GM23338 (cell line): Measurements from ENCODE around the gene SLC43A3. TPM values are rescaled to one million over a fixed set of nuclear protein-coding genes. Genes with fewer than 3 reads are reported as not detected.

Experiments
- ATAC-seq: fragments of 200-7000 bp; cut with Tn5 transposase; 3 replicates; pipeline ENCODE4 v1.9.1; 2020
- DNase-seq: peaks from one replicate; pipeline ENCODE4 v3.0.0-alpha.2; 2015; ENCODE audit warnings: low spot score
- H2AFZ ChIP-seq: fragments of 200-600 bp; sonication (generic); 2 replicates; pipeline ENCODE4 v1.8.0; 2016; ENCODE audit warnings: antibody characterized with exemption, mild to moderate bottlenecking, moderate library complexity
- H3F3A ChIP-seq: fragments of 200-600 bp; sonication (generic); replicated peaks from 2 replicates; pipeline ENCODE4 v1.8.0; 2017; ENCODE audit warnings: antibody characterized with exemption, mixed run types, low read depth
- H3K27ac ChIP-seq: fragments of 200-600 bp; sonication (generic); 2 replicates; pipeline ENCODE4 v1.6.1; 2016; ENCODE audit warnings: low read depth
- H3K27me3 ChIP-seq: fragments of 200-600 bp; sonication (generic); 2 replicates; pipeline ENCODE4 v1.8.0; 2016; ENCODE audit warnings: mild to moderate bottlenecking, mixed run types, moderate library complexity; ENCODE audit not compliant: insufficient read depth
- H3K36me3 ChIP-seq: fragments of 200-600 bp; sonication (generic); 2 replicates; pipeline ENCODE4 v1.8.0; 2016; ENCODE audit warnings: mild to moderate bottlenecking; ENCODE audit not compliant: insufficient read depth
- H3K4me1 ChIP-seq: fragments of 200-600 bp; sonication (generic); 2 replicates; pipeline ENCODE4 v1.8.0; 2016; ENCODE audit warnings: mild to moderate bottlenecking, moderate library complexity; ENCODE audit not compliant: insufficient read depth
- H3K4me2 ChIP-seq: fragments of 200-600 bp; sonication (generic); 2 replicates; pipeline ENCODE4 v1.7.1; 2017; ENCODE audit warnings: mixed run types
- H3K4me3 ChIP-seq: fragments of 200-600 bp; sonication (generic); 2 replicates; pipeline ENCODE4 v1.6.1; 2016; ENCODE audit warnings: mixed run types
- H3K79me2 ChIP-seq: fragments of 200-600 bp; sonication (generic); replicated peaks from 2 replicates; pipeline ENCODE4 v1.8.0; 2017; ENCODE audit warnings: mild to moderate bottlenecking; ENCODE audit not compliant: insufficient read depth
- H3K9me2 ChIP-seq: fragments of 200-600 bp; sonication (generic); 2 replicates; pipeline ENCODE4 v1.8.0; 2017; ENCODE audit not compliant: insufficient read depth
- H4K20me1 ChIP-seq: fragments of 200-600 bp; sonication (generic); replicated peaks from 2 replicates; pipeline ENCODE4 v1.8.0; 2017; ENCODE audit warnings: mild to moderate bottlenecking; ENCODE audit not compliant: insufficient read depth
- H3K27ac Mint-ChIP-seq: 2 replicates; pipeline ENCODE4 v1.8.0; 2020; ENCODE audit warnings: inconsistent platforms, mild to moderate bottlenecking, moderate library complexity, mixed read lengths
- H3K27me3 Mint-ChIP-seq: 3 replicates; pipeline ENCODE4 v1.8.0; 2022; ENCODE audit warnings: low read depth, mild to moderate bottlenecking, moderate library complexity, mixed read lengths, inconsistent platforms; ENCODE audit not compliant: insufficient read depth, poor library complexity
- H3K36me3 Mint-ChIP-seq: 3 replicates; pipeline ENCODE4 v1.8.0; 2021; ENCODE audit warnings: low read depth, mild to moderate bottlenecking, inconsistent platforms, moderate library complexity, mixed read lengths
- H3K4me1 Mint-ChIP-seq: 3 replicates; pipeline ENCODE4 v1.8.0; 2020; ENCODE audit warnings: mild to moderate bottlenecking, inconsistent platforms, mixed read lengths
- H3K4me3 Mint-ChIP-seq: 3 replicates; pipeline ENCODE4 v1.8.0; 2021; ENCODE audit warnings: moderate library complexity, mild to moderate bottlenecking, inconsistent platforms, mixed read lengths
- H3K9me3 Mint-ChIP-seq: 3 replicates; pipeline ENCODE4 v1.8.0; 2020; ENCODE audit warnings: moderate library complexity, mild to moderate bottlenecking, inconsistent platforms, mixed read lengths
- EZH2 ChIP-seq: fragments of 200-600 bp; sonication (generic); IDR thresholded peaks from one replicate; pipeline ENCODE4 v1.8.0; 2017; ENCODE audit warnings: antibody characterized with exemption, mild to moderate bottlenecking, low read depth; ENCODE audit not compliant: unreplicated experiment
- EZH2phosphoT487 ChIP-seq: fragments of 200-600 bp; sonication (generic); IDR thresholded peaks from one replicate; pipeline ENCODE4 v1.8.1; 2018; ENCODE audit warnings: antibody characterized with exemption; ENCODE audit not compliant: unreplicated experiment
- NANOG ChIP-seq: IDR thresholded peaks from 2 replicates; pipeline ENCODE4 v1.6.1; 2016; ENCODE audit warnings: antibody characterized with exemption, borderline replicate concordance
- POLR2AphosphoS5 ChIP-seq: IDR thresholded peaks from 2 replicates; pipeline ENCODE4 v1.6.1; 2016; ENCODE audit warnings: antibody characterized with exemption, low read depth
- ZNF114 ChIP-seq: fragments of 250-450 bp; sonication (Bioruptor Pico); IDR thresholded peaks from 2 replicates; pipeline ENCODE4 v1.5.0; 2020; ENCODE audit warnings: mild to moderate bottlenecking, moderate library complexity
- ZNF331 ChIP-seq: fragments of 250-450 bp; sonication (Bioruptor Pico); IDR thresholded peaks from 2 replicates; pipeline ENCODE4 v1.5.0; 2020; ENCODE audit warnings: low read depth, mild to moderate bottlenecking, moderate library complexity
- polyA plus RNA-seq: library from polyadenylated mRNA; unstranded; fragments of >200 nt; fragmentation: Nextera tagmentation; extraction: Ambion mirVana; gene quantifications from 2 replicates; pipeline ENCODE4 v1.2.1, GENCODE V29; 2016
- total RNA-seq: library from RNA; depleted of rRNA; stranded (reverse); fragments of >200 nt; shearing (Covaris generic); gene quantifications from 2 replicates; pipeline ENCODE4 v1.2.3, GENCODE V29; 2014
- TF ChIP-seq, protein P1 (sequence below), 2 experiments: fragments of 200-600 bp in 1 of 2; sonication (generic) in 1 of 2; conservative IDR thresholded peaks; 2 replicates each; pipeline versions ENCODE4 v1.5.1 to v1.6.1; 2016 to 2017; ENCODE audit warnings: antibody characterized with exemption in 2 of 2, low read depth in 2 of 2, mild to moderate bottlenecking in 2 of 2, moderate library complexity in 1 of 2
- TF ChIP-seq, protein P2 (sequence below): IDR thresholded peaks from one replicate; pipeline ENCODE4 v1.6.1; 2018; ENCODE audit warnings: antibody characterized with exemption; ENCODE audit not compliant: unreplicated experiment
- TF ChIP-seq, protein P3 (sequence below): fragments of 250-450 bp; sonication (Bioruptor Pico); IDR thresholded peaks from 2 replicates; pipeline ENCODE4 v1.5.0; 2020; ENCODE audit warnings: mild to moderate bottlenecking, moderate library complexity

The SLC43A3 gene
- total and polyA plus RNA-seq, 2 experiments from 2014 or later, result 14.3 to 24.8 TPM

DNA sequence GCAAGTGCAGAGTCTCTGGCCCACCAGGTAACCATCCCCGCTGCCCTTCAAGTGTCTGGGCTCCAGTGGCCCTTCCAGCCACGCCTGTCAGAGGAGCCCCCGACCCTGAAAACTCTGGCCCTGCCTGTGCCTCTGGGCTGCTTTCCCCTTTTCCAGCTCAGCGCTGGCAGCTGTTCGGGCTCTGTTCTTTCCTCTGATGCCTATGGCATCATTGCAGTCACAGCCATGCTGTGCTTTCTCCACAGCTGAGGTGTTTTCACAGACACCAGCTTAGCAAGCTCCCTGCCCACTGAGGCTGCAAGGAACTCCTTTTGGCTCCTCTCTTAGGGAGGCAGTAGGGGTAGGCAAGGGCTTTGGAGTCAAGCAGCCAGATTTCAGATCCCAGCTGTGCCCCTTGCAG lies 67.5 kb downstream of the SLC43A3 start:
- no peaks in the 10 kb centered on the region for H3F3A ChIP-seq
- DNase-seq, result no peak
- no peak overlapping the region for H3K4me2 ChIP-seq
- TF ChIP-seq NANOG (no peak), ZNF114 (no peak), ZNF331 (CRISPR knock-in tag) (no peak), EZH2 (no peak), POLR2AphosphoS5 (no peak), EZH2phosphoT487 (no peak)
- TF ChIP-seq, protein P1, sequence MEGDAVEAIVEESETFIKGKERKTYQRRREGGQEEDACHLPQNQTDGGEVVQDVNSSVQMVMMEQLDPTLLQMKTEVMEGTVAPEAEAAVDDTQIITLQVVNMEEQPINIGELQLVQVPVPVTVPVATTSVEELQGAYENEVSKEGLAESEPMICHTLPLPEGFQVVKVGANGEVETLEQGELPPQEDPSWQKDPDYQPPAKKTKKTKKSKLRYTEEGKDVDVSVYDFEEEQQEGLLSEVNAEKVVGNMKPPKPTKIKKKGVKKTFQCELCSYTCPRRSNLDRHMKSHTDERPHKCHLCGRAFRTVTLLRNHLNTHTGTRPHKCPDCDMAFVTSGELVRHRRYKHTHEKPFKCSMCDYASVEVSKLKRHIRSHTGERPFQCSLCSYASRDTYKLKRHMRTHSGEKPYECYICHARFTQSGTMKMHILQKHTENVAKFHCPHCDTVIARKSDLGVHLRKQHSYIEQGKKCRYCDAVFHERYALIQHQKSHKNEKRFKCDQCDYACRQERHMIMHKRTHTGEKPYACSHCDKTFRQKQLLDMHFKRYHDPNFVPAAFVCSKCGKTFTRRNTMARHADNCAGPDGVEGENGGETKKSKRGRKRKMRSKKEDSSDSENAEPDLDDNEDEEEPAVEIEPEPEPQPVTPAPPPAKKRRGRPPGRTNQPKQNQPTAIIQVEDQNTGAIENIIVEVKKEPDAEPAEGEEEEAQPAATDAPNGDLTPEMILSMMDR (conservative IDR thresholded peaks at IDR 0.05; ENCODE audit: low read depth in 2 of 2), result no peak
- TF ChIP-seq, protein P2, sequence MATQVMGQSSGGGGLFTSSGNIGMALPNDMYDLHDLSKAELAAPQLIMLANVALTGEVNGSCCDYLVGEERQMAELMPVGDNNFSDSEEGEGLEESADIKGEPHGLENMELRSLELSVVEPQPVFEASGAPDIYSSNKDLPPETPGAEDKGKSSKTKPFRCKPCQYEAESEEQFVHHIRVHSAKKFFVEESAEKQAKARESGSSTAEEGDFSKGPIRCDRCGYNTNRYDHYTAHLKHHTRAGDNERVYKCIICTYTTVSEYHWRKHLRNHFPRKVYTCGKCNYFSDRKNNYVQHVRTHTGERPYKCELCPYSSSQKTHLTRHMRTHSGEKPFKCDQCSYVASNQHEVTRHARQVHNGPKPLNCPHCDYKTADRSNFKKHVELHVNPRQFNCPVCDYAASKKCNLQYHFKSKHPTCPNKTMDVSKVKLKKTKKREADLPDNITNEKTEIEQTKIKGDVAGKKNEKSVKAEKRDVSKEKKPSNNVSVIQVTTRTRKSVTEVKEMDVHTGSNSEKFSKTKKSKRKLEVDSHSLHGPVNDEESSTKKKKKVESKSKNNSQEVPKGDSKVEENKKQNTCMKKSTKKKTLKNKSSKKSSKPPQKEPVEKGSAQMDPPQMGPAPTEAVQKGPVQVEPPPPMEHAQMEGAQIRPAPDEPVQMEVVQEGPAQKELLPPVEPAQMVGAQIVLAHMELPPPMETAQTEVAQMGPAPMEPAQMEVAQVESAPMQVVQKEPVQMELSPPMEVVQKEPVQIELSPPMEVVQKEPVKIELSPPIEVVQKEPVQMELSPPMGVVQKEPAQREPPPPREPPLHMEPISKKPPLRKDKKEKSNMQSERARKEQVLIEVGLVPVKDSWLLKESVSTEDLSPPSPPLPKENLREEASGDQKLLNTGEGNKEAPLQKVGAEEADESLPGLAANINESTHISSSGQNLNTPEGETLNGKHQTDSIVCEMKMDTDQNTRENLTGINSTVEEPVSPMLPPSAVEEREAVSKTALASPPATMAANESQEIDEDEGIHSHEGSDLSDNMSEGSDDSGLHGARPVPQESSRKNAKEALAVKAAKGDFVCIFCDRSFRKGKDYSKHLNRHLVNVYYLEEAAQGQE, result no peak
- TF ChIP-seq, protein P3, sequence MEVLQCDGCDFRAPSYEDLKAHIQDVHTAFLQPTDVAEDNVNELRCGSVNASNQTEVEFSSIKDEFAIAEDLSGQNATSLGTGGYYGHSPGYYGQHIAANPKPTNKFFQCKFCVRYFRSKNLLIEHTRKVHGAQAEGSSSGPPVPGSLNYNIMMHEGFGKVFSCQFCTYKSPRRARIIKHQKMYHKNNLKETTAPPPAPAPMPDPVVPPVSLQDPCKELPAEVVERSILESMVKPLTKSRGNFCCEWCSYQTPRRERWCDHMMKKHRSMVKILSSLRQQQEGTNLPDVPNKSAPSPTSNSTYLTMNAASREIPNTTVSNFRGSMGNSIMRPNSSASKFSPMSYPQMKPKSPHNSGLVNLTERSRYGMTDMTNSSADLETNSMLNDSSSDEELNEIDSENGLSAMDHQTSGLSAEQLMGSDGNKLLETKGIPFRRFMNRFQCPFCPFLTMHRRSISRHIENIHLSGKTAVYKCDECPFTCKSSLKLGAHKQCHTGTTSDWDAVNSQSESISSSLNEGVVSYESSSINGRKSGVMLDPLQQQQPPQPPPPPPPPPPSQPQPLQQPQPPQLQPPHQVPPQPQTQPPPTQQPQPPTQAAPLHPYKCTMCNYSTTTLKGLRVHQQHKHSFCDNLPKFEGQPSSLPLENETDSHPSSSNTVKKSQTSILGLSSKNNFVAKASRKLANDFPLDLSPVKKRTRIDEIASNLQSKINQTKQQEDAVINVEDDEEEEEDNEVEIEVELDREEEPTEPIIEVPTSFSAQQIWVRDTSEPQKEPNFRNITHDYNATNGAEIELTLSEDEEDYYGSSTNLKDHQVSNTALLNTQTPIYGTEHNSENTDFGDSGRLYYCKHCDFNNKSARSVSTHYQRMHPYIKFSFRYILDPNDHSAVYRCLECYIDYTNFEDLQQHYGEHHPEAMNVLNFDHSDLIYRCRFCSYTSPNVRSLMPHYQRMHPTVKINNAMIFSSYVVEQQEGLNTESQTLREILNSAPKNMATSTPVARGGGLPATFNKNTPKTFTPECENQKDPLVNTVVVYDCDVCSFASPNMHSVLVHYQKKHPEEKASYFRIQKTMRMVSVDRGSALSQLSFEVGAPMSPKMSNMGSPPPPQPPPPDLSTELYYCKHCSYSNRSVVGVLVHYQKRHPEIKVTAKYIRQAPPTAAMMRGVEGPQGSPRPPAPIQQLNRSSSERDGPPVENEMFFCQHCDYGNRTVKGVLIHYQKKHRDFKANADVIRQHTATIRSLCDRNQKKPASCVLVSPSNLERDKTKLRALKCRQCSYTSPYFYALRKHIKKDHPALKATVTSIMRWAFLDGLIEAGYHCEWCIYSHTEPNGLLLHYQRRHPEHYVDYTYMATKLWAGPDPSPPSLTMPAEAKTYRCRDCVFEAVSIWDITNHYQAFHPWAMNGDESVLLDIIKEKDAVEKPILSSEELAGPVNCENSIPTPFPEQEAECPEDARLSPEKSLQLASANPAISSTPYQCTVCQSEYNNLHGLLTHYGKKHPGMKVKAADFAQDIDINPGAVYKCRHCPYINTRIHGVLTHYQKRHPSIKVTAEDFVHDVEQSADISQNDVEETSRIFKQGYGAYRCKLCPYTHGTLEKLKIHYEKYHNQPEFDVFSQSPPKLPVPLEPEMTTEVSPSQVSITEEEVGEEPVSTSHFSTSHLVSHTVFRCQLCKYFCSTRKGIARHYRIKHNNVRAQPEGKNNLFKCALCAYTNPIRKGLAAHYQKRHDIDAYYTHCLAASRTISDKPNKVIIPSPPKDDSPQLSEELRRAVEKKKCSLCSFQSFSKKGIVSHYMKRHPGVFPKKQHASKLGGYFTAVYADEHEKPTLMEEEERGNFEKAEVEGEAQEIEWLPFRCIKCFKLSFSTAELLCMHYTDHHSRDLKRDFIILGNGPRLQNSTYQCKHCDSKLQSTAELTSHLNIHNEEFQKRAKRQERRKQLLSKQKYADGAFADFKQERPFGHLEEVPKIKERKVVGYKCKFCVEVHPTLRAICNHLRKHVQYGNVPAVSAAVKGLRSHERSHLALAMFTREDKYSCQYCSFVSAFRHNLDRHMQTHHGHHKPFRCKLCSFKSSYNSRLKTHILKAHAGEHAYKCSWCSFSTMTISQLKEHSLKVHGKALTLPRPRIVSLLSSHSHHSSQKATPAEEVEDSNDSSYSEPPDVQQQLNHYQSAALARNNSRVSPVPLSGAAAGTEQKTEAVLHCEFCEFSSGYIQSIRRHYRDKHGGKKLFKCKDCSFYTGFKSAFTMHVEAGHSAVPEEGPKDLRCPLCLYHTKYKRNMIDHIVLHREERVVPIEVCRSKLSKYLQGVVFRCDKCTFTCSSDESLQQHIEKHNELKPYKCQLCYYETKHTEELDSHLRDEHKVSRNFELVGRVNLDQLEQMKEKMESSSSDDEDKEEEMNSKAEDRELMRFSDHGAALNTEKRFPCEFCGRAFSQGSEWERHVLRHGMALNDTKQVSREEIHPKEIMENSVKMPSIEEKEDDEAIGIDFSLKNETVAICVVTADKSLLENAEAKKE, result no peak
- no peak overlapping the region for H3K4me3 ChIP-seq
- H3K4me3 Mint-ChIP-seq, result no peak overlapping the region
- H3K4me1 ChIP-seq, result no peaks in the 10 kb centered on the region
- no peaks in the 10 kb centered on the region for H3K36me3 Mint-ChIP-seq
- no peaks in the 10 kb centered on the region for H3K27me3 Mint-ChIP-seq
- no peak; the same call in 2 of the 3 replicates for ATAC-seq
- H3K9me3 Mint-ChIP-seq, result no peaks in the 10 kb centered on the region
- H3K27ac ChIP-seq, result no peak overlapping the region
- no peaks in the 10 kb centered on the region for H3K27me3 ChIP-seq
- no peaks in the 10 kb centered on the region for H3K36me3 ChIP-seq
- H3K4me1 Mint-ChIP-seq, result peaks cover 4% of the 10 kb centered on the region; the same call in 1 of the 3 replicates
- no peaks in the 10 kb centered on the region for H3K79me2 ChIP-seq
- no peak overlapping the region for H2AFZ ChIP-seq
- no peak overlapping the region for H3K27ac Mint-ChIP-seq
- no peaks in the 10 kb centered on the region for H3K9me2 ChIP-seq
- H4K20me1 ChIP-seq, result no peaks in the 10 kb centered on the region
